ENCODE results near the gene PLCG2.
A peak's percentile ranks its signal among the peaks of the same experiment; 100 is the strongest.
"Not testable (repeated sequence)": the region's sequence is repeated elsewhere in the genome, so short reads cannot be mapped to it uniquely, and the experiment has no call there.

Gene PLCG2

DNA sequence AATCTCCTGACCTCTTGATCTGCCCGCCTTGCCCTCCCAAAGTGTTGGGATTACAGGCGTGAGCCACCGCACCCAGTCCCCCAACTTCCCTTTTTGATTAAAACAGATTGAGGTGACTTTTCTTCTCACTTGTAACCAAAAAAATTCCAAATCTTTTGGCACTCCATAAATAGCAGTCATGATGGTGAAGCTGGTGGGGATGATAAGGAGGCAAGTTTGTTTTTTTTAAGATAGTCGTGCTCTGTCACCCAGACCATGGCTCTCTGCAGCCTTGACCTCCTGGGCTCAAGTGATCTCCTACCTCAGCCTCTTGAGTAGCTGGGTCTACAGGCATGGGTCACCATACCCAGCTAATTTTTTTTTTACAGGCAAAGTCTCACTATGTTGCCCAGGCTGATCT lies 34.7 kb upstream of the PLCG2 start:
- Mint-ChIP-seq H3K27ac (no peak overlapping the region), H3K4me1 (ENCODE audit: low read depth) (peaks cover 62% of the 10 kb centered on the region), H3K27me3 (no peaks in the 10 kb centered on the region), H3K9me3 (no peaks in the 10 kb centered on the region), H3K36me3 (ENCODE audit: low read depth) (no peaks in the 10 kb centered on the region), H3K4me3 (no peak overlapping the region)
- intact Hi-C loops (cut with micrococcal nuclease) = loop anchor here (5.0 to 10.0 kb wide), 2 partner anchors 38 to 90 kb away; no protein-coding TSS in a partner anchor

DNA sequence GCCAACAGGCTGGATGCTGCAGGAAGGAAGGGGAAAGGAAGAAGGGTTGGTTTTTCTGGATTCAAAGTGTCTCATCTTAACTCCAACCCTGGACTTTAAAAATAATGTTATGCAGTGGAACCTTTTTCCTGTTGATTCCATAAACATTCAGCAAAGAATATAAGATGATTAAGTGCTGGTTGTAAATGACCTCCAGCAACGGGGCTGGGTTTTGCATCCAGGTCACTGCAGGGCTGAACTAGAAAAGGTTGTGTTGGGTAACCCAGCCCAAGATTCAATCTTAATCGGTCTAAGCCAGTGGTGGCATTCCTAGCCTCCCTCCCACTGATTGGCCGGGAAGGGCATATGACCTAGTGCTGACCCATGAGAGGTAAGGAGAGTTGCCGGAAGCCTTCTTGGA lies 34.2 kb upstream of the PLCG2 start:
- Mint-ChIP-seq H3K36me3 (ENCODE audit: low read depth) (no peaks in the 10 kb centered on the region), H3K4me3 (no peak overlapping the region), H3K9me3 (no peaks in the 10 kb centered on the region), H3K27ac (no peak overlapping the region), H3K27me3 (no peaks in the 10 kb centered on the region), H3K4me1 (ENCODE audit: low read depth) (peaks cover 59% of the 10 kb centered on the region)
- intact Hi-C loops (cut with micrococcal nuclease) = loop anchor here (5.0 to 10.0 kb wide), 2 partner anchors 37 to 90 kb away; no protein-coding TSS in a partner anchor

DNA sequence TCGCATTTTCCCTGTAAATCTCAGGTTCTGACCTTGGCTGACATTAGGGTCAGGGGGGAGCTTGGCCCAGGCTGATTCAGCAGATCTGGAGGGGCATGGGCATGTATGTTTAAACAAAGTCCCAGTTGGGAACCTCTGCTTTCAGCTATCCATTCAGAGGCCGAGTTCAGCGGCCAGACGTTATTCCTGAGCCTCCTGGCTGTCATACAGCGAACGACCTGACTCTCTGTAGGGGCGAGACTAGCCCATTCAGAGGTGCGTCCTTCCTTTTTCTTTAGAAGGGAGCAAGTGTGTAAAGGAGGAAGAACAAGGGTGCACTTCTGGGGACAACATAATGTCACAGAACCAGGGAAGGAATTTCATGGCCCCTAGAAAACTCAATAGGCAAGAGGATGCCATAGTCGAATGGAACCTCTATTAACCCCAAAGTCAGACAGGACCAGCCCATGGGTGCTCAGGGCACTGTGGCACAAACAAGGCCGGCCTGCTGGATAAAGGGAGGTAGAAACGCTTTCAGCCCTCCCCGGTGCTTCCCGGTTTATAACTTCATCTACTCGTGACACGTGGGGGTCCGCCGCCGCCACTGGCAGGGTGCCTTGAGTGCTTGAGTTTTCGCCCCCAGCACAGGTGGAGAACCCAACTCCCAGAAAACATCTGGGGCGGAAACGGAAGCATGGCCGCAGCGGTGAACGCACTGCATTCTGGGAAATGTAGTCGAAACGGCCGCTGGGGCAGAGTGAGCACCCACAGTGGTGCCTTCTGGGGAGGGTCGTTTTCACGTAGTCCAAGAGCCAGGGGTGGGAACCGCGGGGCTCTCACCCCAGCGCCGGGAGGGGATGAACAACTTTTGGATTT lies 33.2 kb upstream of the PLCG2 start:
- H3K4me1 Mint-ChIP-seq (ENCODE audit: low read depth) = peaks cover 51% of the 10 kb centered on the region
- H3K36me3 Mint-ChIP-seq (ENCODE audit: low read depth) = no peaks in the 10 kb centered on the region
- H3K4me3 Mint-ChIP-seq = peak overlapping the region; percentile 74
- H3K27me3 Mint-ChIP-seq = no peaks in the 10 kb centered on the region
- peak overlapping the region; percentile 75 for H3K27ac Mint-ChIP-seq
- H3K9me3 Mint-ChIP-seq = no peaks in the 10 kb centered on the region
- intact Hi-C loops (cut with micrococcal nuclease) = loop anchor here (10.0 kb wide), 1 partner anchor 89 kb away; no protein-coding TSS in a partner anchor

DNA sequence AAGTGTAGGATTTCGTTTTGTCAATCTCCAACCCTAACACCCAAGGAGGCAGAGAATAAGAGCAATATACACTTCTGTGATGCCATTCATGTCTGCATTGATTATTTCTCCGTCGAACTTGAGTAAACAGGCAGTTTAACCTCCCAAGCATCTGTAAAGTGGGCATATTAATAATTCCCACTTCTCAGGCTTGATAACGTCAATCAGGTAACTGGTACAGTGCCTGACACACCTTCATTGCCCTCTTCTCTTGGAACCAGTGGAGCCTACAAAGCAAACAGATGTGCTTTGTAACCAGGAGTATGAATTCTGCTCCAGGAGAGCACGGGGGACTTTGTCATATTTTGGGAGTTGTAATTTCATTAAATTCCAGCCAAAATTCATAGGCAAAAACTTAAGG lies 32.5 kb upstream of the PLCG2 start:
- Mint-ChIP-seq H3K4me1 (ENCODE audit: low read depth) (peaks cover 51% of the 10 kb centered on the region), H3K9me3 (no peaks in the 10 kb centered on the region), H3K36me3 (ENCODE audit: low read depth) (no peaks in the 10 kb centered on the region), H3K27me3 (no peaks in the 10 kb centered on the region), H3K4me3 (peak overlapping the region; percentile 74), H3K27ac (peak overlapping the region; percentile 75)
- intact Hi-C loops (cut with micrococcal nuclease) = loop anchor here (10.0 kb wide), 1 partner anchor 88 kb away; no protein-coding TSS in a partner anchor

DNA sequence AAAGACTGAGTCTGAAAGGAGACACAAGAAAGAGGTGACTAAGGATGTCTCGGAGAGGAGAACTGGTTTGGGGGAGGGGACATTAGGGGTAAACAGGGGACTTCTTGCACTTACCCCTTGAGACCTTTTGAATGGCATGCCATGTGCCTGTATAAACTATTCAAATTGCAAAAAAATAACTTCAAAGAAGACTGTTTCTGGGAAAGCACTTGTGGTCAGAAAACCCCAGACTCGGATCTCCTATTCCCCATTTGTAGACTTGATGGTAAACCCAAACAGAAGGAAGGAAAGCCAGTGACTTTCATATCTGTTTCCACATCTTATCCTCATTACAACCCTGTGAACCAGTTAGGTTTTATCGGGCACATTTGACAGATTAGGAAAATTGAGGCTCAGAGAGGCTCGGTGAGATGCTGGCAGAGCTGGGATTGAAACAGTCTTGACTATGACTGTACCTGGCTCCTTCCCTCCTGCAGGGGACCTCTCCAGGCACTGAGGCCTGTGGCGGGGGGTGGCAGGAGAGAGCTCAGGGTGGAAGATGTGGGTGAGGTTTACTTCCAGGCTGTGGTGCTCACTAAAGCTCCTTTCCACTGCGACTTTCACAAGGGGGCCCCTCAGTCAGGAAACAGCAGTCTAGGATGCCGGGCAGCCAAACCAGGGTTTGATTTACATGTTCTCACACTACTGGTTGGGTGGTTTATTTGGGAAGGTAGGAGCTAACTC lies 30.5 kb upstream of the PLCG2 start:
- Mint-ChIP-seq H3K27me3 (no peaks in the 10 kb centered on the region), H3K4me1 (ENCODE audit: low read depth) (peaks cover 71% of the 10 kb centered on the region), H3K9me3 (no peaks in the 10 kb centered on the region), H3K4me3 (peak overlapping the region; percentile 4), H3K36me3 (ENCODE audit: low read depth) (no peaks in the 10 kb centered on the region), H3K27ac (peak overlapping the region; percentile 71)
- intact Hi-C loops (cut with micrococcal nuclease) = loop anchor here (10.0 kb wide), 1 partner anchor 86 kb away; no protein-coding TSS in a partner anchor

DNA sequence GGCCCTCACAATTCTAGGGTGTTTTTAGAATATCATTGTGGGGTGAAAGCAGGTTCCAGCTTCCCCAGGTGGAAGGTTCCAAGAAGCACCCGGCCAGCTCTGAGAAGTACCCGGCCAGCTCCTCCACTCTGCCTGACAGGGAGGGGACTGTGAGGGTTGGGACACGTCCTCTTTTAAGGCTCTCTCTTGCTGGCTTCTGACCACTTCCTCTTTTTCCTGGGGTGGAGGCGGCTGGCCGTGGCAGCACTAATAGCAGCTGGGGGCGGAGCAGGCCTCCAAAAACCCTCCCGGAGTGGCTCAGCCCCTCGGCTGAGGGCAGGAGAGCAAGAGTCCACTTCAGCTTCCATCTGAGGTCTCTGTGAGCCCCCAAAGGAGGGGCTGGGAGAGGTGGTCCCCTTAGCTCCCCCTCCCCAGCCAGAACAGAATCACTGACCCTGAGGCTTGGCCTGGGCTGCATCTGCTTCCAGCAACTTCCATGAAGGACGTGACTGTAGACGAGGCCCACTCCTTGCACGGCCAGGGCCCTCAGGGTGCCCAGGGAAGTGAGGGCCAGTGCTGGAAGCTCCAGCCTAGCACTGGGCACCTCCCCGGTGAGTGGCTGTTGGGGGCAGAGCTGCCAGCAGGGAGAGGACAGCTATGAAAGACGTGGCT lies 26.7 kb upstream of the PLCG2 start:
- no peaks in the 10 kb centered on the region for H3K9me3 Mint-ChIP-seq
- H3K27ac Mint-ChIP-seq = peak overlapping the region; percentile 85
- intact Hi-C loops (cut with micrococcal nuclease) = no loop called here
- H3K36me3 Mint-ChIP-seq (ENCODE audit: low read depth) = no peaks in the 10 kb centered on the region
- peak overlapping the region; percentile 39 for H3K4me3 Mint-ChIP-seq
- peaks cover 76% of the 10 kb centered on the region for H3K4me1 Mint-ChIP-seq (ENCODE audit: low read depth)
- no peaks in the 10 kb centered on the region for H3K27me3 Mint-ChIP-seq

DNA sequence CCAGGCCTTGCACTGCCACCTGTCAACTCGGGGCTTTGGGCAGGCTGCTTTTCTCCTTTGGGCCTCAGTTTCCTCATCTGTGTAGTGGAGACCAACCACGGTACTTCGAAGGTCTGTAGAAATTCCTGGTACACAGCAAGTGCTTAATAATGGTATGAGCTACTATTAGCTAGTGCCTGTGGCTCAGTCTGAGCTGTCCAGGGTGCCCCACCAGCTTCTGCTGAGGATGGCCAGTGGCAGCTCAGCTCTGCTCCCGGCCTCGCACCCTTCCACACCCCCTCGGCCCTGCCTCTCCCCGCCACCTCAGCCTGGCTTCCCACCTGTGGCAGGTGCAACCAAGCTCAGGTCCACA lies 26.2 kb upstream of the PLCG2 start:
- no peaks in the 10 kb centered on the region for H3K27me3 Mint-ChIP-seq
- intact Hi-C loops (cut with micrococcal nuclease) = no loop called here
- no peak overlapping the region for H3K4me3 Mint-ChIP-seq
- peaks cover 81% of the 10 kb centered on the region for H3K4me1 Mint-ChIP-seq (ENCODE audit: low read depth)
- peak overlapping the region; percentile 85 for H3K27ac Mint-ChIP-seq
- H3K36me3 Mint-ChIP-seq (ENCODE audit: low read depth) = no peaks in the 10 kb centered on the region
- no peaks in the 10 kb centered on the region for H3K9me3 Mint-ChIP-seq

DNA sequence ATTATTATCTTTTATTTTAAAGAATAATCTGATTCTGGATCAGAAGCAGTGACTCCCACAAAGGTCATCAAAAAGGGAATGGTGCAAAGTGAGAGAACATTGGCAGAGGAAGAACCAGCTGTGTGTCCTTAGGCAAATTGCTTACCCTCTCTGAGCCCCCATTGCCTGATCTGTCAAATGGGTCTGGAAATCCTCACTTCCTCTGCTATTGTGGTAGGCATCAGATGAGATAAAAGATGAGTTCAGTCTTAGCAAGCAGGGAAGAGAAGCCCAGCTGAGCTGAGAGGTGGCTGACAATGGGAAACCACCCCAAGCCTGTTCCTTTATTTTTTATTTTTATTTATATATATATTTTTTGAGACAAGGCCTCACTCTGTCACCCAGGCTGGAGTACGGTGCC lies 24.2 kb upstream of the PLCG2 start:
- Mint-ChIP-seq H3K9me3 (no peaks in the 10 kb centered on the region), H3K4me1 (ENCODE audit: low read depth) (peaks cover 81% of the 10 kb centered on the region), H3K4me3 (no peak overlapping the region), H3K27ac (peak overlapping the region; percentile 85), H3K27me3 (no peaks in the 10 kb centered on the region), H3K36me3 (ENCODE audit: low read depth) (no peaks in the 10 kb centered on the region)
- intact Hi-C loops (cut with micrococcal nuclease) = no loop called here

DNA sequence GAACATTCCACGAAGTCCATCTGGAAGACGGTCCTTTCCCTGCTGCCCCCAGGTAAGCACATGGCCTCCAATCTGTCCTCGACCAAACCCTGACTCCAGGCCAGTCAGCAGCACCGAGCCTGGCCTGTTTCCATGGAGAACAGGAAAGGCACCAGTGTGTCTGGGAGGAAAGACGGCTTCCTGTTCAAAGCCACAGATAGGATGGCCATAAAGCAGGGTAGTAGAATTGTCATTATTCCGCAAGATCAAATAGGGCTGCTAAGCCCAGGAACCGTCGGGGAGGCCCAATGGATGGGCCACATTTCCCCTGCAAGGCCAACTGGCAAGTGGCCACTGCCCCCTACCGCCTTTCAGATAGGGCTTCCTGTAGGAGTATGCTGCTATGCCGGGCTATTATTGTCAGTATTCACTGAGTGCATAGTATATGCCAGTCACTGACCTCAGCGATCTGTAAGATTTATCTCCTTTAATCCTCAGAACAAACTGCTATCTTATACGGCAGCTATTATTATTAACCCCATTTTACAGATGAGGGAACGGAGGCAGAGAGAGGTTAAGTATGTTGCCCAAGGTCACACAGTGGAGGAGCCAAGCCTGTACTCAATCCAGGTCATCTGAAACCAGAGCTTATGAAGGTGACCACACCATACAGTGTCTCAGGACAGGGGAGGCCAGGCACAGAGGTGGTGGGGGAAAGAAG lies 23.0 kb upstream of the PLCG2 start:
- no peak overlapping the region for H3K4me3 Mint-ChIP-seq
- H3K9me3 Mint-ChIP-seq = no peaks in the 10 kb centered on the region
- H3K27me3 Mint-ChIP-seq = no peaks in the 10 kb centered on the region
- H3K27ac Mint-ChIP-seq = peak overlapping the region; percentile 68
- intact Hi-C loops (cut with micrococcal nuclease) = no loop called here
- H3K4me1 Mint-ChIP-seq (ENCODE audit: low read depth) = peaks cover 79% of the 10 kb centered on the region
- no peaks in the 10 kb centered on the region for H3K36me3 Mint-ChIP-seq (ENCODE audit: low read depth)

DNA sequence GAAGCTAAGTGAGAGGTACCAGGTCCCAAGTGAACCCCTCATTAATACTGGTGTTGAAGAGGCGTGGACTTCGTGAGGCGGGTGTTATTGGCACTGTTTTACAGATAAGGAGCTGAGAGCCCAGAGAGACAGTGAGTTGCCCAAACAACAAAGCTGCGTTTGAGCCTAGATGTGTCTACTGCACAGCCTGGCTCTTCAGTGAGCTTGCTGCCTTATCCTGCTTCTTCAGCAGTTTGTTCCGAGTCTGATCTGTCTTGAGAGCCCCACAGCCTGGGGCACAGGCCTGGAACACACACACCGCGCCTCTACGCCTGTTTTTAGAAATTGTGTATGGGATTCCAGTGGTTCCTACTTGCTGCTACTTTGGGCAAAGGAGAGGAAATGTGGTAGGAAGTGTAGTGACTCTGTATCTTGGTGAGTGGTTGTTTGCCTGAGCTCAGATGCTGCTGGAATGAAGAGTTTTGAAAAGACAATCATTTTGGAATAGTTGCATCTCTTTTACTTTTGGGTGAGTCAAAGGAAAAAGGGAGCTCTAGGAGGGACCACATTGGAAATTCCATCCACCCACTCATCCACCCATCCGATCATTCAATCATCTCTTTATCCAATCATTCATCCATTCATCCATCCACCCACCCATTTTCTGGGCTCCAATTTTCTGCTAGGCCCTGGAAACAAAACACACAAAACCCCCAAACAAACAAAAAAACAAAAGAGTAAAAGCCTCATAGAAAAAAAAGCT lies 22.3 kb upstream of the PLCG2 start:
- intact Hi-C loops (cut with micrococcal nuclease) = no loop called here
- H3K27me3 Mint-ChIP-seq = no peaks in the 10 kb centered on the region
- no peaks in the 10 kb centered on the region for H3K36me3 Mint-ChIP-seq (ENCODE audit: low read depth)
- peak overlapping the region; percentile 68 for H3K27ac Mint-ChIP-seq
- no peak overlapping the region for H3K4me3 Mint-ChIP-seq
- H3K9me3 Mint-ChIP-seq = no peaks in the 10 kb centered on the region
- peaks cover 71% of the 10 kb centered on the region for H3K4me1 Mint-ChIP-seq (ENCODE audit: low read depth)

DNA sequence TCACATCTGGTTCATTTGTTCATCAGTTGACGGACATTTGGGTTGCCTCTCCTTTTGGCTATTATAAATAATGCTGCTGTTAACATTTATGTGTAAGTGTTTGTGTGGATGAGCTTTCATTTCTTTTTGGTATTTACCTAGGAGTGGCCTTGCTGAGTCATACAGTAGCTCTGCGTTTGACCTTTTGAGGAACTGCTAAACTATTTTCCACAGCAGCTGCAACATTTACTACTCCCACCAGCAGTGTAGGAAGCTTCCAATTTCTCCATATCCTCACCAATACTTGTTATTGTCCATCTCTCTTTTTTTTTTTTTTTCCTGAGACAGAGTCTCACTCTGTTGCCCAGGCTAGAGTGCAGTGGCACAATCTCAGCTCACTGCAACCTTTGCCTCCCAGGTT lies 20.7 kb upstream of the PLCG2 start:
- H3K27me3 Mint-ChIP-seq = no peaks in the 10 kb centered on the region
- H3K4me3 Mint-ChIP-seq = no peak overlapping the region
- H3K36me3 Mint-ChIP-seq (ENCODE audit: low read depth) = no peaks in the 10 kb centered on the region
- H3K9me3 Mint-ChIP-seq = no peaks in the 10 kb centered on the region
- H3K4me1 Mint-ChIP-seq (ENCODE audit: low read depth) = peaks cover 56% of the 10 kb centered on the region
- intact Hi-C loops (cut with micrococcal nuclease) = no loop called here
- H3K27ac Mint-ChIP-seq = peak overlapping the region; percentile 68

DNA sequence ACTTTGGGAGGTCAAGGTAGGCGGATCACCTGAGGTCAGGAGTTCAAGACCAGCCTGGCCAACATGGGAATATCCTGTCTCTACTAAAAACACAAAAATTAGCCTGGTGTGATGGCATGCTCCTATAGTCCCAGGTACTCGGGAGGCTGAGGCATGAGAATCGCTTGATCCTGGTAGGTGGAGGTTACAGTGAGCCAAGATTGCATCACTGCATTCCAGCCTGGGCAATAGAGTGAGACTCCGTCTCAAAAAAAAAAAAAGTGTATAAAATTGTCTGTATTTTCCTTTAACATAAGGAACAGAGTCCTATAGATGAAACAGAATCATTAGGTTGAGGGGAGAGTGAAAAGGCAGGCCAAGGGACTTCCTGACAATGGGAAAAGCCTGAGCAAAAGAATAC lies 16.8 kb upstream of the PLCG2 start:
- H3K4me3 Mint-ChIP-seq; H3K27me3 Mint-ChIP-seq; H3K9me3 Mint-ChIP-seq; intact Hi-C loops (cut with micrococcal nuclease); H3K27ac Mint-ChIP-seq; H3K36me3 Mint-ChIP-seq (ENCODE audit: low read depth): not testable (repeated sequence)
- H3K4me1 Mint-ChIP-seq (ENCODE audit: low read depth) = peaks cover 47% of the 10 kb centered on the region
